Keratinocyte (primary cell): Measurements from ENCODE around the gene MED26. TPM values are rescaled to one million over a fixed set of nuclear protein-coding genes. Genes with fewer than 3 reads are reported as not detected.
"Not testable (repeated sequence)": the region's sequence is repeated elsewhere in the genome, so short reads cannot be mapped to it uniquely, and the experiment has no call there.

ENCODE experiments used
- DNase-seq: peaks from one replicate; pipeline ENCODE4 v3.0.0-alpha.2; 2011; ENCODE audit warnings: low read depth, missing footprints, low spot score
- FAIRE-seq: peaks from 2 replicates; lab custom pipeline; 2011; peaks lifted over from hg19 to GRCh38; lab: Jason Lieb, UNC
- H2AFZ ChIP-seq: 2 replicates; pipeline ENCODE4 v1.6.0; 2012; ENCODE audit warnings: low read length, control low read depth, inconsistent platforms; ENCODE audit not compliant: control insufficient read depth
- H3K27ac ChIP-seq: 2 replicates; pipeline ENCODE4 v1.5.1; 2011; ENCODE audit warnings: low read length; ENCODE audit not compliant: control insufficient read depth, insufficient read depth
- H3K27me3 ChIP-seq: 3 replicates; pipeline ENCODE4 v1.6.0; 2011; ENCODE audit warnings: low read length; ENCODE audit not compliant: control insufficient read depth, insufficient read depth; ENCODE audit errors: extremely low read depth
- H3K36me3 ChIP-seq, 2 experiments: 2 replicates in 1 of 2; 3 replicates in 1 of 2; pipeline ENCODE4 v1.5.1; 2011; ENCODE audit warnings: low read length in 2 of 2, mild to moderate bottlenecking in 1 of 2; ENCODE audit not compliant: control insufficient read depth in 2 of 2, insufficient read depth in 2 of 2; ENCODE audit errors: extremely low read depth in 1 of 2
- H3K4me1 ChIP-seq: 3 replicates; pipeline ENCODE4 v1.5.1; 2011; ENCODE audit warnings: low read length; ENCODE audit not compliant: control insufficient read depth, insufficient read depth; ENCODE audit errors: extremely low read depth
- H3K4me2 ChIP-seq: 3 replicates; pipeline ENCODE4 v1.6.0; 2011; ENCODE audit warnings: low read depth, low read length; ENCODE audit not compliant: control insufficient read depth, insufficient read depth; ENCODE audit errors: extremely low read depth
- H3K4me3 ChIP-seq, 3 experiments: fragments of 200-600 bp in 1 of 3; sonication (generic) in 1 of 3; 2 replicates in 2 of 3; 3 replicates in 1 of 3; pipeline ENCODE4 v1.5.1; 2011 to 2016; ENCODE audit warnings: low read length in 3 of 3, mild to moderate bottlenecking in 3 of 3, control low read depth in 2 of 3, inconsistent platforms in 1 of 3, low read depth in 1 of 3, mixed read lengths in 1 of 3, mixed run types in 1 of 3, moderate library complexity in 1 of 3; ENCODE audit not compliant: control insufficient read depth in 2 of 3, insufficient read depth in 2 of 3; ENCODE audit errors: extremely low read depth in 1 of 3
- H3K79me2 ChIP-seq: 2 replicates; pipeline ENCODE4 v1.6.0; 2012; ENCODE audit warnings: low read length; ENCODE audit not compliant: control insufficient read depth, insufficient read depth
- H3K9ac ChIP-seq: 3 replicates; pipeline ENCODE4 v1.6.0; 2011; ENCODE audit warnings: low read length; ENCODE audit not compliant: control insufficient read depth, insufficient read depth; ENCODE audit errors: extremely low read depth
- H3K9me1 ChIP-seq: 3 replicates; pipeline ENCODE4 v1.6.0; 2011; ENCODE audit warnings: low read length; ENCODE audit not compliant: control insufficient read depth, insufficient read depth; ENCODE audit errors: extremely low read depth
- H3K9me3 ChIP-seq: 2 replicates; pipeline ENCODE4 v1.5.1; 2012; ENCODE audit warnings: low read depth, low read length; ENCODE audit not compliant: control insufficient read depth
- H4K20me1 ChIP-seq: 3 replicates; pipeline ENCODE4 v1.6.0; 2011; ENCODE audit warnings: low read length; ENCODE audit not compliant: control insufficient read depth, insufficient read depth; ENCODE audit errors: extremely low read depth
- EZH2 ChIP-seq: IDR thresholded peaks from one replicate; pipeline ENCODE4 v1.6.1; 2012; ENCODE audit warnings: inconsistent platforms, mild to moderate bottlenecking, low read length, moderate library complexity
- dilution Hi-C: fragments of 300-500 bp; cut with MboI; formaldehyde crosslinking; loops from one replicate; pipeline ENCODE4 v1.7.0; 2020; ENCODE audit warnings: low sequenced_read_pairs; ENCODE audit not compliant: extremely low pct_ligation_motif_present
- polyA plus RNA-seq, 5 experiments: library from polyadenylated mRNA; depleted of rRNA in 3 of 5; stranded (reverse) in 3 of 5; stranded (forward) in 1 of 5; unstranded in 1 of 5; fragments of >200 nt; gene quantifications; 1 replicate in 1 of 5; 2 replicates in 3 of 5; 3 replicates in 1 of 5; pipeline versions ENCODE4 v1.2.1 to v1.2.3, GENCODE V29; 2011 to 2012; ENCODE audit warnings: missing spikeins in 2 of 5, low read depth in 1 of 5, low replicate concordance in 1 of 5
- TF ChIP-seq, protein P1 (sequence below), 3 experiments: IDR thresholded peaks in 1 of 3; conservative IDR thresholded peaks in 1 of 3; optimal IDR thresholded peaks in 1 of 3; 2 replicates in 2 of 3; 3 replicates in 1 of 3; pipeline versions ENCODE3 to v1.5.1; 2011; ENCODE audit warnings: low read length in 3 of 3, mild to moderate bottlenecking in 3 of 3, moderate library complexity in 2 of 3, control low read depth in 1 of 3, inconsistent platforms in 1 of 3; ENCODE audit not compliant: insufficient read depth in 2 of 3; ENCODE audit errors: extremely low read depth in 1 of 3

MED26 gene
- polyA plus RNA-seq, 1 donor (not counting 4 experiments of a cell fraction or from before 2014, with no cell fraction given): 4.7 TPM

DNA sequence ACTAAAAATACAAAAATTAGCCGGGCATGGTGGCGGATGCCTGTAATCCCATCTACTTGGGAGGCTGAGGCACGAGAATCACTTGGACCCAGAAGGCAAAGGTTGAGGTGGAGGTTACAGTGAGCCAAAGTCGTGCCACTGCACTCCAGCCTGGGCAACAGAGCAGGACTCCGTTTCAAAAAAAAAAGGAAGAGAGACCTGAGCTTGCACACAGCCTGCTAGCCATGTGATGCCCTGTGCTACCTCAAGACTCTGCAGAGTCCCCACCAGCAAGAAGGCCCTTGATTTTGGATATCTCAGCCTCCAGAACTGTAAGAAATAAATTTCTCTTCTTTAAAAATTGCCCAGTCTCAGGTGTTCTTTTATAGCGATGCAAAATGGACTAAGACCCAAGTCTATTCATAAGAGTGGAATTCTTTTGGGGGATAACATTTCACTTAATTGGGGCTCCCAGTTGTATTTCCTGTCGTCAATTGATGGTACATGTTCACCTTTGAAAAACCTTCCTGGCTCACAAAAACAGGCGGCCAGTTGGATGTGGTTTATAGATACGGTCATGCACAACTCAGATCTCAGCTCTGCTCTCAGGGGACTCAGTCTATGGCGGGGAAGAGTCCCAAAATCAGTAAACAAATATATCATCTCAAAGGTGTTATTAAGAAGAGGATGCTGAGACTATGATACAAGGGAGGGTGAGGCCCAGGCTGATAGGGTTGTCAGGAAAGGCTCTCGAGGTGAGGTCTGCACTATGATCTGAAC is 83.4 kb downstream of the MED26 start:
- H4K20me1 ChIP-seq: peaks cover 9% of the 10 kb centered on the region
- H3K27ac ChIP-seq: no peak overlapping the region
- H3K27me3 ChIP-seq: no peaks in the 10 kb centered on the region
- no peak overlapping the region for H3K9ac ChIP-seq
- no peaks in the 10 kb centered on the region for H3K9me3 ChIP-seq
- no peak overlapping the region for H3K4me2 ChIP-seq
- DNase-seq (no peak), FAIRE-seq (no peak)
- dilution Hi-C loops: no loop called here
- no peak overlapping the region for H3K4me3 ChIP-seq
- no peak overlapping the region for H2AFZ ChIP-seq
- TF ChIP-seq, protein P1, sequence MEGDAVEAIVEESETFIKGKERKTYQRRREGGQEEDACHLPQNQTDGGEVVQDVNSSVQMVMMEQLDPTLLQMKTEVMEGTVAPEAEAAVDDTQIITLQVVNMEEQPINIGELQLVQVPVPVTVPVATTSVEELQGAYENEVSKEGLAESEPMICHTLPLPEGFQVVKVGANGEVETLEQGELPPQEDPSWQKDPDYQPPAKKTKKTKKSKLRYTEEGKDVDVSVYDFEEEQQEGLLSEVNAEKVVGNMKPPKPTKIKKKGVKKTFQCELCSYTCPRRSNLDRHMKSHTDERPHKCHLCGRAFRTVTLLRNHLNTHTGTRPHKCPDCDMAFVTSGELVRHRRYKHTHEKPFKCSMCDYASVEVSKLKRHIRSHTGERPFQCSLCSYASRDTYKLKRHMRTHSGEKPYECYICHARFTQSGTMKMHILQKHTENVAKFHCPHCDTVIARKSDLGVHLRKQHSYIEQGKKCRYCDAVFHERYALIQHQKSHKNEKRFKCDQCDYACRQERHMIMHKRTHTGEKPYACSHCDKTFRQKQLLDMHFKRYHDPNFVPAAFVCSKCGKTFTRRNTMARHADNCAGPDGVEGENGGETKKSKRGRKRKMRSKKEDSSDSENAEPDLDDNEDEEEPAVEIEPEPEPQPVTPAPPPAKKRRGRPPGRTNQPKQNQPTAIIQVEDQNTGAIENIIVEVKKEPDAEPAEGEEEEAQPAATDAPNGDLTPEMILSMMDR (optimal IDR thresholded peaks at IDR 0.05 in 1 of 3, IDR thresholded peaks at IDR 0.05 in 1 of 3, conservative IDR thresholded peaks at IDR 0.05 in 1 of 3; ENCODE audit: extremely low read depth in 1 of 3, insufficient read depth in 2 of 3, low read length in 3 of 3): no peak
- no peak for TF ChIP-seq EZH2
- peaks cover 27% of the 10 kb centered on the region for H3K4me1 ChIP-seq
- H3K9me1 ChIP-seq: no peaks in the 10 kb centered on the region
- peaks cover 2 to 16% of the 10 kb centered on the region in 2 experiments for H3K36me3 ChIP-seq
- H3K79me2 ChIP-seq: peaks cover 45% of the 10 kb centered on the region

- Histone ChIP-seq H3K36me3 (peaks cover 6 to 20% of the 10 kb centered on the region in 2 experiments), H3K4me2 (peak overlapping the region; percentile 70), H3K9ac (peak overlapping the region; percentile 94), H3K4me3 (peak overlapping the region in 1 of 3 experiments; percentile 78), H3K4me1 (peaks cover 18% of the 10 kb centered on the region), H3K79me2 (peaks cover 52% of the 10 kb centered on the region), H4K20me1 (peaks cover 14% of the 10 kb centered on the region)
- H3K9me1 ChIP-seq, H3K27ac ChIP-seq, H2AFZ ChIP-seq, dilution Hi-C loops, DNase-seq, H3K27me3 ChIP-seq, FAIRE-seq, H3K9me3 ChIP-seq: not testable (repeated sequence)
Measured at GRCh38 chr19:16543734-16544133, 84.3 kb downstream of the MED26 start.
